ENCODE results near the gene CPZ. TPM values are rescaled to one million over a fixed set of nuclear protein-coding genes. Genes with fewer than 3 reads are reported as not detected.
"Not testable (repeated sequence)": the region's sequence is repeated elsewhere in the genome, so short reads cannot be mapped to it uniquely, and the experiment has no call there.

The CPZ gene
- polyA plus RNA-seq, 3 donors: not detected

DNA sequence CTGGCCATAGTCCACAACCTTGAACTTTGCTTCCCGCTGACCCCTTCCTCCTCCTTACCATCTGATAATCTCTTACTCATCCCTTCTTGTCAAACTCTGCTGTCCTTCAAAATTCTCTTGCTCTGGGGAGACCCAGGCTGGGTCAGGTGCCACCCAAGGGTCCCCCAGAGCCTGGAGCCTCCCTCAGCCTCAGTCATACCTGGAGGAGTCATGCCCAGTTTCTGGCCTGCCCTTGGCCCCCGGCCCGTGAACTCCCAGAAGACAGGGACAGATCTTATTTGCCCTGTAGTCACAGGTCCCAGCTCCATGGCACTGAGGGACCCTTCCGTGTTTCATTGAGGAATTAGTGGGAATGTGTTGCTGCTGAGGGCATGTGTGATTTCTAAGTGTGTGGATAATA is 17.1 kb upstream of the CPZ start:
- H3K9ac ChIP-seq (ENCODE audit: insufficient read depth, low read length, poor library complexity, severe bottlenecking): no peak overlapping the region
- H3K27me3 ChIP-seq (ENCODE audit: control insufficient read depth in 2 of 2, insufficient read depth in 2 of 2, low read length in 2 of 2): no peaks in the 10 kb centered on the region
- Mint-ChIP-seq H3K27ac (peak overlapping the region in 1 of 7 donors; percentile 54), H3K27me3 (ENCODE audit: low read depth in 3 of 3) (peaks cover 2 to 11% (median 7%) of the 10 kb centered on the region in 3 donors), H3K4me1 (no peaks in the 10 kb centered on the region), H3K4me3 (no peak overlapping the region), H3K36me3 (no peaks in the 10 kb centered on the region), H3K9me3 (no peaks in the 10 kb centered on the region)
- 90% methylated on average over 2 of the region's 4 CpGs for WGBS (ENCODE audit: insufficient coverage)
- H3K4me2 ChIP-seq (replicated peaks; ENCODE audit: extremely low read depth, low read length, poor library complexity, severe bottlenecking): no peak overlapping the region
- intact Hi-C loops (cut with micrococcal nuclease): no loop called here
- no peaks in the 10 kb centered on the region for H3K4me1 ChIP-seq (ENCODE audit: control insufficient read depth in 1 of 2, insufficient read depth in 2 of 2, low read length in 2 of 2)
- no peaks in the 10 kb centered on the region for H3K36me3 ChIP-seq (replicated peaks in 1 of 2; ENCODE audit: control insufficient read depth in 1 of 2, insufficient read depth in 2 of 2, low read length in 2 of 2)
- H4K20me1 ChIP-seq (ENCODE audit: insufficient read depth, low read length): no peaks in the 10 kb centered on the region
- H3K79me2 ChIP-seq (ENCODE audit: insufficient read depth, low read length): no peaks in the 10 kb centered on the region
- no peaks in the 10 kb centered on the region for H3K9me3 ChIP-seq (replicated peaks in 1 of 2; ENCODE audit: control insufficient read depth in 1 of 2, insufficient read depth in 1 of 2, low read length in 2 of 2)
- no peak overlapping the region for H3K4me3 ChIP-seq (replicated peaks in 1 of 3; ENCODE audit: low read depth in 2 of 3, low read length in 3 of 3)
- H3K27ac ChIP-seq (ENCODE audit: low read depth in 1 of 2, low read length in 2 of 2): no peak overlapping the region
- H2AFZ ChIP-seq (ENCODE audit: insufficient read depth, low read depth, low read length, poor library complexity, severe bottlenecking): no peak overlapping the region
- TF ChIP-seq, protein P1, sequence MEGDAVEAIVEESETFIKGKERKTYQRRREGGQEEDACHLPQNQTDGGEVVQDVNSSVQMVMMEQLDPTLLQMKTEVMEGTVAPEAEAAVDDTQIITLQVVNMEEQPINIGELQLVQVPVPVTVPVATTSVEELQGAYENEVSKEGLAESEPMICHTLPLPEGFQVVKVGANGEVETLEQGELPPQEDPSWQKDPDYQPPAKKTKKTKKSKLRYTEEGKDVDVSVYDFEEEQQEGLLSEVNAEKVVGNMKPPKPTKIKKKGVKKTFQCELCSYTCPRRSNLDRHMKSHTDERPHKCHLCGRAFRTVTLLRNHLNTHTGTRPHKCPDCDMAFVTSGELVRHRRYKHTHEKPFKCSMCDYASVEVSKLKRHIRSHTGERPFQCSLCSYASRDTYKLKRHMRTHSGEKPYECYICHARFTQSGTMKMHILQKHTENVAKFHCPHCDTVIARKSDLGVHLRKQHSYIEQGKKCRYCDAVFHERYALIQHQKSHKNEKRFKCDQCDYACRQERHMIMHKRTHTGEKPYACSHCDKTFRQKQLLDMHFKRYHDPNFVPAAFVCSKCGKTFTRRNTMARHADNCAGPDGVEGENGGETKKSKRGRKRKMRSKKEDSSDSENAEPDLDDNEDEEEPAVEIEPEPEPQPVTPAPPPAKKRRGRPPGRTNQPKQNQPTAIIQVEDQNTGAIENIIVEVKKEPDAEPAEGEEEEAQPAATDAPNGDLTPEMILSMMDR (IDR thresholded peaks at IDR 0.05): no peak
- DNase-seq: no peak

DNA sequence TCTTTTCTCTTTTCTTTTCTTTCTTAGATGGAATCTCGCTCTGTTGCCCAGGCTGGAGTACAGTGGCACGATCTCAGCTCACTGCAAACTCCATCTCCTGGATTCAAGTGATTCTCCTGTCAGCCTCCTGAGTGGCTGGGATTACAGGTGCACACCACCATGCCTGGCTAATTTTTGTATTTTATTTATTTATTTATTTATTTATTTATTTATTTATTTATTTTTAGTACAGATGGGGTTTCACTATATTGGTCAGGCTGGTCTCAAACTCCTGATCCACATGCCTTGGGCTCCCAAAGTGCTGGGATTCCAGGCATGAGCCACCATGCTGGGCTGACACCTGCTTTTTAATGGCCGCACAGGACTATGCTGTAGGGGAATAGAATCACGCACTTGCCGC is 16.0 kb upstream of the CPZ start:
- H3K27me3 ChIP-seq (ENCODE audit: control insufficient read depth in 2 of 2, insufficient read depth in 2 of 2, low read length in 2 of 2); H3K4me3 ChIP-seq (replicated peaks in 1 of 3; ENCODE audit: low read depth in 2 of 3, low read length in 3 of 3); H3K9me3 Mint-ChIP-seq; H3K4me1 ChIP-seq (ENCODE audit: control insufficient read depth in 1 of 2, insufficient read depth in 2 of 2, low read length in 2 of 2); intact Hi-C loops (cut with micrococcal nuclease); H3K4me3 Mint-ChIP-seq; H3K9ac ChIP-seq (ENCODE audit: insufficient read depth, low read length, poor library complexity, severe bottlenecking); H3K4me2 ChIP-seq (replicated peaks; ENCODE audit: extremely low read depth, low read length, poor library complexity, severe bottlenecking); DNase-seq; H4K20me1 ChIP-seq (ENCODE audit: insufficient read depth, low read length); H3K9me3 ChIP-seq (replicated peaks in 1 of 2; ENCODE audit: control insufficient read depth in 1 of 2, insufficient read depth in 1 of 2, low read length in 2 of 2); H3K27ac Mint-ChIP-seq; H3K27ac ChIP-seq (ENCODE audit: low read depth in 1 of 2, low read length in 2 of 2); H3K36me3 Mint-ChIP-seq; H2AFZ ChIP-seq (ENCODE audit: insufficient read depth, low read depth, low read length, poor library complexity, severe bottlenecking); H3K79me2 ChIP-seq (ENCODE audit: insufficient read depth, low read length); H3K36me3 ChIP-seq (replicated peaks in 1 of 2; ENCODE audit: control insufficient read depth in 1 of 2, insufficient read depth in 2 of 2, low read length in 2 of 2); H3K4me1 Mint-ChIP-seq: not testable (repeated sequence)
- H3K27me3 Mint-ChIP-seq (ENCODE audit: low read depth in 3 of 3): peaks cover 2 to 19% (median 15%) of the 10 kb centered on the region in 3 donors
- 72% methylated on average over 4 of the region's 5 CpGs for WGBS (ENCODE audit: insufficient coverage)
